C4-2B (cell line): Measurements from ENCODE around the gene FAM181A.

Experiments
- H3K27ac ChIP-seq: fragments of 450-650 bp; 2 replicates; pipeline ENCODE4 v1.5.1; 2017
- ZFX ChIP-seq: fragments of 450-650 bp; IDR thresholded peaks from 2 replicates; pipeline ENCODE4 v1.6.1; 2017
- TF ChIP-seq, protein P1 (sequence below): fragments of 450-650 bp; conservative IDR thresholded peaks from 2 replicates; pipeline ENCODE4 v1.5.1; 2017; ENCODE audit warnings: mild to moderate bottlenecking

The FAM181A gene

DNA sequence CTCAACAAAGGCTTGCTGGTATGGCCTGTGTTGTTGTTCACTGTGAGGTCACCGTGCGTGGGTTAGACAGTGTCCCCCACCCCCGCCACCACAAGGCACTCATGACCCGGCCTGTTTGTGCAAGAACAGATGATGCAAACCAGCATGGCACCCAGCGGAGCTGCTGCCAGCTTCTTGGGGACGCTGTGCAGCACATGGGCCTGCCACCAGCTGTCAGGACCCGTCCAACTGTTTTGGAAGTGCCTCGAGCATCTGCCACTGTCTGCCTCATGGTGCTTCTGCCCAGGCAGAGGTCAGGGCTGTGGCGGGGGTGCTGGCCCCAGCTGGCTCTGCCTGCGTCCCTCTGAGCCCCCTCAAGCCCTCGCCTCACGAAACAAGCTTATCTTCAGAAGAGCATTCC lies 47.7 kb downstream of the FAM181A start:
- no peak overlapping the region for H3K27ac ChIP-seq
- TF ChIP-seq, protein P1, sequence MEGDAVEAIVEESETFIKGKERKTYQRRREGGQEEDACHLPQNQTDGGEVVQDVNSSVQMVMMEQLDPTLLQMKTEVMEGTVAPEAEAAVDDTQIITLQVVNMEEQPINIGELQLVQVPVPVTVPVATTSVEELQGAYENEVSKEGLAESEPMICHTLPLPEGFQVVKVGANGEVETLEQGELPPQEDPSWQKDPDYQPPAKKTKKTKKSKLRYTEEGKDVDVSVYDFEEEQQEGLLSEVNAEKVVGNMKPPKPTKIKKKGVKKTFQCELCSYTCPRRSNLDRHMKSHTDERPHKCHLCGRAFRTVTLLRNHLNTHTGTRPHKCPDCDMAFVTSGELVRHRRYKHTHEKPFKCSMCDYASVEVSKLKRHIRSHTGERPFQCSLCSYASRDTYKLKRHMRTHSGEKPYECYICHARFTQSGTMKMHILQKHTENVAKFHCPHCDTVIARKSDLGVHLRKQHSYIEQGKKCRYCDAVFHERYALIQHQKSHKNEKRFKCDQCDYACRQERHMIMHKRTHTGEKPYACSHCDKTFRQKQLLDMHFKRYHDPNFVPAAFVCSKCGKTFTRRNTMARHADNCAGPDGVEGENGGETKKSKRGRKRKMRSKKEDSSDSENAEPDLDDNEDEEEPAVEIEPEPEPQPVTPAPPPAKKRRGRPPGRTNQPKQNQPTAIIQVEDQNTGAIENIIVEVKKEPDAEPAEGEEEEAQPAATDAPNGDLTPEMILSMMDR = no peak
- TF ChIP-seq ZFX = no peak

DNA sequence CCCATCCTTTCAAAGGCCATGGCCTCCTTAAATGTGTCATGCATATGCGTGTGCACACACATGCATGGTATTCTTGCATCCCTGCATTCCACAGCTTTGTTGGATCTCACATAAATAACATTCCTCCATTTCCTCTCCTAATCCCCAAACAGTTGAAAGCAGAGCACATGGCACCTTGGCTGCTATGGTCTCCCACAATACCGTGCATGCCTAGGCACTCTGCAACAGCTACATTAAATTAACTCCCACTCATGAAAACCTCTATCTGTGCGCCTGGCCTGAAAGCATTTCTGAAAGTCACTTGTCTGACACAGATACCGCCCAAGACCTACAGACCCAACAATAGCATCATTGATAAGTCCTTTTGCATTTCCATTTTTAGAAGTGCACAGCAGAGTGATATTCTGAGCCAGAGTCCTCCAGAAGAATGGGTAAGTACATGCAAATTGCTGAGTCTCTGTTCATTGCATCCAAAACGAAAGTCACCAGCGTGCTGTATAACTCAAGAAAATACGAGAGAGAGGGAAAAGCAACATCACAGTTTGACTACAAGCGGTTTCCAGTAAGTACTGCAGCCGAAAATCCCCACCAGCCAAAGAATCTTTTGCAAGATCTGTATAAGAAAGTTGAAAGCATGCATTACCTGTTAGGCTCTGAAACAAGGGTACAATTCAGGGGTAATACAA lies 48.8 kb downstream of the FAM181A start:
- TF ChIP-seq, protein P1 = no peak
- TF ChIP-seq ZFX = no peak
- no peak overlapping the region for H3K27ac ChIP-seq

DNA sequence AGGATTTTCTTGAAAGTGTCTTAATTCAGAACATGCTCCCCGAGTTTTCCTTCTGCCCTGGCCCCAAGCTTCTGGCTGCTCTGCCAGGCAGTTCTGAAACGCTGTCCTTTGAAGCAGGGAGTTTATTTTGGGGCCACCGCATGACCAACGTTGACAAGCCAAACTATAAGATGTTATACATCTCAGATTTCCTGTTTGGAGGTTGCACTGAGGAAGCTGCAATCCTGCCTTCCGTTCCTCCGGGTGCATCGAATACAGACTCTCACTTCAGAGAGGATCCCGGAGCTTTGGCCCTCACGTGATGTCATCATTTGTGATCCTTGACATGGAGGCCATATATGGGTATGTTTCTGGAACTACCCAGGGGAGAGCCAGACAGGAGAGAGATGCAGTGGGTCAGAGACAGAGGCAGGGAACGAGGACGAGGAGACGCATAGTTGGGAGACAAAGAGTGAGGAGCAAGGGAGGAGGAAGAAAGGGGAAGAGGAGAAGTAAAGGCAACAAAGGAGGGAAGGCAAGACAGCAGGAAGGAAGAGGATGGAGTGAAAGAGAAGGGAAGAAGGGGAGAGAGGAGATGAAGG lies 49.4 kb downstream of the FAM181A start, which contains the start of gene ASB2:
TSS of gene ASB2 (minus strand) at position 94 of the 581 bp plus-strand sequence. CDS start 12,031 bp downstream, outside the sequence.
- H3K27ac ChIP-seq = no peak within 1 kb of the TSS
- no peak for TF ChIP-seq ZFX
- TF ChIP-seq, protein P1 = no peak

DNA sequence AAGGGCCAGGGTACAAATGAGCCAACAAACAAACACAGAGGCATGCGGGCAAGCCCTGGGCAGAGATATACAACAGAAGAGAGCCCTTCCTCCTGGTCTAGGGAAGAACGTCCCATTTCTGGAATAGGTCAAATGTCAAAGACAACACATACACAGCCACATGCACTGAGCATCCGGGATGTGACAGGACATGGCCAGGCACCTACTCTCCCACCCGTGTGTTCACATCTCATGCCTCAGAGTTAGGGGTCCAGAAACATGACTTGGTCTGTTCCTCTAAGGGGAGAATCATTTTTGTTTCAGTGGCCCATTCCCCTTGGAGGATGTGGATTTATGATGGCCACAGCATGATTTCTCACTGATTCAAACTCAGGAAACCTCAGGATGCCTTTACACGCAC lies 50.0 kb downstream of the FAM181A start:
- TF ChIP-seq ZFX = no peak
- TF ChIP-seq, protein P1 = no peak
- no peak overlapping the region for H3K27ac ChIP-seq

DNA sequence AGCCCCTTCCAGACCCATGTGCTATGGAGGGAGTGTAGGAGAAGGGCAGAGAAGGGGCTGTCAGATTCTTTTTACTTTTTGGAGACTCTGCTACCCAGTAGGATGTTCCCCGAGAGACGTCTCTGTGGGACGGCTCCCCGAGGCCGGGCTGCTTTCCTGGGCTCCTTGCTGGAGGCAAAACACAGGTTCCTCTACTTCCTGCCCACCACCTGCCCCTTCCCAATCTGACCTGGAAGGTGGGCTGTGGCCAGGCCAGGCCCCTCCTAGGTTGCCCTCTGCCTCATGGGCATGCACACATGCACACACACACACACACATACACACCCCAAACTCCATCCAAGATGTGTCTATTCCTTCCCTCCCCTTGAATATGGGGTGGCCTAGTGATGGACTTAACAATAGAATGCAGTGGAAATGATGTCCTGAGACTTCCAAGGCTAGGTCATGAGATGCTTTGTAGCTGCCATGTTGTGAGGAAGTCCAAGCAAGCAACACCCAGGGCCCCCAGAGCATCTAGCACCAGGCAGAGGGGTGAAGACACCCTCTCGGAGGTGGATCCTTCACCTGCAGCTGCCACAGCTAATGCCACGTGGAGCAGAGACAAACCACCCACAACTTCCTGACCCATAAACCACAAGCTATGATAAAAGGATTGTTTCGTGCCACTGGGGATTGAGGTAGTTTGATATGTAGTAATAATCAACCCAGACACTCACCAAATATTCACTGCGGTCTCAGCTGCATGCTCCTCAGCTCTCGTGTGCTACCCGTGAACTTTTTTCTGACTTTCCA lies 50.8 kb downstream of the FAM181A start:
- TF ChIP-seq, protein P1 = no peak
- no peak for TF ChIP-seq ZFX
- no peak overlapping the region for H3K27ac ChIP-seq

DNA sequence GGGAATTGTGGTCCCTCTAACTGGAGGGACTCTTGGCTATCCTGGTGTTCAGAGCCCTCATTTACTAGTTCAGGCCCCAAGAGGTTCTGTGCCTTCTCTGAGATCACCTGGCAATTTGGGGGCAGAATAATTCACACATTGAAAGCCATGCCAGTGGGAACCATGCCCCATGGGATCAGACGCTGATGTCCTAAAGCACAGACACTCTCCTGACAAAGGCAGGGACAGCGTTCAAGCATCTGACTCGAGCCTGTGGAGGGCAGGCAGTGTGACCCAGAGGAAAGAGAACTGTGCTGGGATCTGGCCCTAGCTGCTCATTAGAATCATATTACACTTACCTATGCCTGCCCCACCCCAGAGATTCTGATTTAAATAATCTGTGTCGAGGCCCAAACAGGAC lies 51.6 kb downstream of the FAM181A start:
- H3K27ac ChIP-seq = no peak overlapping the region
- TF ChIP-seq, protein P1 = no peak
- TF ChIP-seq ZFX = no peak
